Measurements from ENCODE around the gene HDAC8.
"Not testable (repeated sequence)": the region's sequence is repeated elsewhere in the genome, so short reads cannot be mapped to it uniquely, and the experiment has no call there.

HDAC8 gene

GRCh38 chrX:72572248-72573157 lies at the start of gene HDAC8:
HDAC8 (minus strand) TSS chrX:72572843; CDS start chrX:72572761, 82 bp downstream.
- peak; percentile 75 for DNase-seq

GRCh38 chrX:72621625-72622485 lies 49.2 kb upstream of the HDAC8 start:
- no peak for DNase-seq

GRCh38 chrX:72621163-72621562 lies 48.5 kb upstream of the HDAC8 start:
- no peak for DNase-seq

- DNase-seq = peak; percentile 25
Measured at GRCh38 chrX:72620550-72621145, 48.0 kb upstream of the HDAC8 start.

GRCh38 chrX:72609313-72609712 lies 36.7 kb upstream of the HDAC8 start:
- no peak for DNase-seq

- DNase-seq = no peak
Measured at GRCh38 chrX:72604705-72605104, 32.1 kb upstream of the HDAC8 start.

- DNase-seq = no peak
Measured at GRCh38 chrX:72604112-72604511, 31.5 kb upstream of the HDAC8 start.

GRCh38 chrX:72591038-72591437 lies 18.4 kb upstream of the HDAC8 start:
- not testable (repeated sequence) for DNase-seq

- DNase-seq = no peak
Measured at GRCh38 chrX:72584163-72584562, 11.5 kb upstream of the HDAC8 start.

- no peak for DNase-seq
Measured at GRCh38 chrX:72576141-72576894, 3.7 kb upstream of the HDAC8 start.

- no peak for DNase-seq
Measured at GRCh38 chrX:72573158-72573511, 492 bp upstream of the HDAC8 start.

- no peak for DNase-seq
Measured at GRCh38 chrX:72569786-72570185, 2.9 kb downstream of the HDAC8 start.

GRCh38 chrX:72568406-72569092 lies 4.1 kb downstream of the HDAC8 start:
- no peak for DNase-seq

GRCh38 chrX:72566448-72566847 lies 6.2 kb downstream of the HDAC8 start:
- DNase-seq = no peak

GRCh38 chrX:72559655-72560054 lies 13.0 kb downstream of the HDAC8 start:
- DNase-seq = not testable (repeated sequence)

GRCh38 chrX:72554448-72555140 lies 18.0 kb downstream of the HDAC8 start:
- DNase-seq = no peak

GRCh38 chrX:72552443-72552842 lies 20.2 kb downstream of the HDAC8 start:
- DNase-seq = not testable (repeated sequence)

- DNase-seq = no peak
Measured at GRCh38 chrX:72545990-72546389, 26.7 kb downstream of the HDAC8 start.

- DNase-seq = no peak
Measured at GRCh38 chrX:72540318-72540717, 32.3 kb downstream of the HDAC8 start.

GRCh38 chrX:72539822-72540221 lies 32.8 kb downstream of the HDAC8 start:
- no peak for DNase-seq

- no peak for DNase-seq
Measured at GRCh38 chrX:72536542-72536941, 36.1 kb downstream of the HDAC8 start.

Measured in kidney glomerular epithelial cell (primary cell).